Activated CD8-positive, alpha-beta memory T cell treated with anti-CD3 and anti-CD28 coated beads for 1 hour (primary cell): Measurements from ENCODE around the gene HSF5.

ENCODE experiments used
- DNase-seq, 2 donors: peaks; one replicate each; pipeline ENCODE4 v3.0.0-alpha.2; 2020; ENCODE audit warnings: low read depth in 1 of 2; ENCODE audit errors: extremely low read depth in 1 of 2

Gene HSF5, protein sequence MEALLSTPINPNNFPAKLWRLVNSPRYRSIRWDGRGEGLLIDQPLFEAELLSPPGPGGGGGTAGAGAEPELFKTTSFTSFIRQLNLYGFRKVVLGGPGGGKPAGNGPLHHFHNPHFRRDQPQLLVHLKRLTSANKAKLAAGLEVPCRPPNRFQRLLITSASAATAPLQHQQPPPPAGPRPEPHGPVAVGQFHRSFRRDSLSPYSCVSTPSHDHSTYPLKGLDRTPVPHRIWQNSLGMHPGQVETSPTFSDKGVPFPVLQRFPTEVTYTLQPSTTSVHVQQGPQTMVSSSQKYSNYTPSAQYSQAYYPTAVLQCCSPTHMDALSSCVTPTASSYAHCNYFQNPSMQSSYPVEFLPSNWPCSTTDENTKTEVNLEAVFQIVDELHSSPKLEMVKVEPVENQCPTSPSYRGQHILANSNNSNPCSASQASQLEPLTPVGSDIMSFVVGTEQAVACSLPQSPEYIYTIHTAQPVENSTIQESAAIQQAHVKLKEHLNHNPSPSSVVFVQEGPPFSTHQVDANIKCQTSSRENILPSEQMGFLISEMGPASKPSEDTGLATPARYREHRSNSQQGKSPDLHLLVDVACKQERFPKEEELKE

DNA sequence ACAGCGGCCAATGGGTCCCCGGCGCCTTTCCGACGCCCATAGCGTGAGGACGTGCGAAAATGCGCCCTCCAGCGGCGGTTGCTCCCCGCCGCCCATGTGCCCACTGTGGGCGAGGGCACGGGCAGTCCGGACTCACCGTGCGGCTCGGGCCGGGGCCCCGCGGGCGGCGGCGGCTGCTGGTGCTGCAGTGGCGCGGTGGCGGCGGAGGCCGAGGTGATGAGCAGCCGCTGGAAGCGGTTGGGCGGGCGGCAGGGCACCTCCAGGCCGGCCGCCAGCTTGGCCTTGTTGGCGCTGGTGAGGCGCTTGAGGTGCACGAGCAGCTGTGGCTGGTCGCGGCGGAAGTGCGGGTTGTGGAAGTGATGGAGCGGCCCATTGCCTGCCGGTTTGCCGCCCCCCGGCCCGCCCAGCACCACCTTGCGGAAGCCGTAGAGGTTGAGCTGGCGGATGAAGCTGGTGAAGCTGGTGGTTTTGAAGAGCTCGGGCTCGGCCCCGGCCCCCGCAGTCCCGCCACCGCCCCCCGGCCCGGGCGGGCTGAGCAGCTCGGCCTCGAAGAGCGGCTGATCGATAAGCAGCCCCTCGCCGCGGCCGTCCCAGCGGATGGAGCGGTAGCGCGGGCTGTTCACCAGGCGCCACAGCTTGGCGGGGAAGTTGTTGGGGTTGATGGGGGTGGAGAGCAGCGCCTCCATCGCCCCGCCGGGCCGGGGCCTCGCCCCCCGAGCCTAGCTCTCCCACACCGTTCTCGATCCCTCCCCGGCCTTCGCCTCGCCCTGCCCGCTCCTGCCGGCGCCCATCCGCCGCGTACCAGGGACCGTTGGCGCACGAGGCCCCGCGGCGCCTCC is at the start of gene HSF5:
Gene HSF5 (minus strand): TSS at position 820 of the 839 bp plus-strand sequence. CDS start 134 bp downstream, at position 686.
- peak; percentile 53 to 60 for DNase-seq

DNA sequence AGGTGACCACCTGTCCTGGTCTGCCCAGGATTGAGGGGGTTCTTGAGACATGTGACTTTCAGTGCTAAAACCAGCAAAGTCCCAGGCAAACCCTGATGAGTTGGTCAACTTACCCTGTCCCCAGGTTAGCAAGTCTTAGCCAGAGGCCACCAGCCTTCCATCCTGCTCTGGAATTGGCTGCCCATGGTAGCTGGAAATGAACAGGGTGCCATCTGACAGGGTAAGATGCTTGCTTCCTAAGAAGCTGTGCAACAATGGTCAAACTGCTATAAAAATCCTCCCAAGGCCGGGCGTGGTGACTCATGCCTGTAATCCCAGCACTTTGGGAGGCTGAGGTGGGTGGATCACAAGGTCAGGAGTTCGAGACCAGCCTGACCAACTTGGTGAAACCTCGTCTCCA is 49.1 kb upstream of the HSF5 start:
- DNase-seq = no peak

DNA sequence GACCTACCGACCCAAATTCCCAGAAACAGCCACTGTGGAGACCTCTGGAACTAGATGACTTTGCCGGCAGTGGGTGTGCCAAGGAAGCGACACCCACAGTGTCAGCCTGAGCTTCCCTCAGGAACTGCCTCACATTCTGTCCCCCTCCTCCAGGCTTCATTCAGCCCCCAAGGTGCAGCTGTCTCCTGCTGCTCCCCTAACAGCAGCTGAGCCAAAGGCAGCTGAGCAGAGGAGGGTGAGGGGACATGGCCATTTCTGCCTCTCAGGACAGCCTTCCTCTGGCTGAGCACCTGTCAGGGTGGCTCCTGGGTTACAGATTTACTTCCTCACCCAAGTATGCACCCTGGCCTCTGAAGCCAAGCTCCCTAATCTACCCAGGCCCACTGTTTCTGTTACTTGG is 48.3 kb upstream of the HSF5 start:
- DNase-seq = no peak

DNA sequence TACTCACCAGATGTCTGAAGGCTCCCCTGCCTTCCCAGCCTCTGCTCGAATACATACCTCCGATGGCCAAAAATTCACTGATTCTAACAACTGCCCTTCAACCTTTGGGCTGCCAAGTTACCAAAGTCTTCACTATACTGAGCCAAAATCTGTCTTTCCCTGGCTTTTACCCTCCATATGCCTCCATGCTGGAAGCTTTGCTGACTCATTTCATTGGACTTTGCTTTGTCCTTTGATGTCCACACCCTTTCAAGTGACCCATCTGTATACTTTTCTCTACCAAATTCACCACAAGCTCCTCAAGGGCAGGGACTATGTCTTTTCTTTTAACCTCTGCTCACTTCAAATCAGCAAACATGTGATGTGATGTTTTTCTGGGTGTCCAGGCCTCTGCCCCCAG is 47.2 kb upstream of the HSF5 start:
- no peak for DNase-seq

DNA sequence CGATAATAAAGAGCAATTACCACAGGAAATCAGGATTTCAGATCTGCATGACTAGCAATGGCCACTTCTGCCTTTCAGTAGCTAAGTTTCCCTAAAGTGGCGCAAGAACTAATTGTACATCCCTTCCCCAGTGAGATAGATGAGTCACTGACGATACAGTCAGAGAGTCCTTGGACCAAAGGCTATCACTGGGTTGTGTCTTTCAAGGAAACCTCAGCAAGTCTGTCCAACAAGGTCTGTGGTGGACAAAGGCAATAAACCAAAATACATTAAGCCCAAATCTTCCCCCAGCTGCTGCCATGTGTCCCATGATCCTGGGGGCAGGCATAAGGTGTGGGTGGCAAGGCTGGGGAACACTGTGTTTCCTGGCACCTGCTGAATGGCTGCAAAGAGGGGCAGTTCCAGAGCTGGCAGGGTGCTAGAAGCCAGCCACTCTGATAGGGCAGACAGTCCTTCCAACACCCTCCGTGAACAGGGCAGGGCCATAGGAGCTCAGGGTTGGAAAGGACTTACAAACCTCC is 46.8 kb upstream of the HSF5 start:
- no peak for DNase-seq

DNA sequence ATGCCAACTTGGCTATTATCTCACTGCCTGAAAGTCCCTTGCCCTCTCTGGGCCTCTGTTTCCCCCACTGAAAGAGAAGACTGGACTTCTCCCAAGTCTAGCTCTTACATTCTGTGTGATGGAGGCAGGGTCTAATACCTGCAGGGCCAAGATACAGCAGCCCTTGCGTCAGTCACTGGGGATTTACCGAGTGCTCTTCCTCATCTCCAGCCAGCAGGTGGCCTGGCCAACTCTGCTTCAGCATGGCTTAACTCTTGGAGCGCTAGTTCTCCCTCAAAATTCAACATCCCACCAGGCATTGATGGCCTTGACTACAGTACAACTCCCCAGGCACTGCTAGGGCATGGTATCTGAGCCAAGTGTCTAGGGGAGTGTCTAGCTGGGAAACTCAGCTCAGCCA is 46.1 kb upstream of the HSF5 start:
- DNase-seq = no peak

DNA sequence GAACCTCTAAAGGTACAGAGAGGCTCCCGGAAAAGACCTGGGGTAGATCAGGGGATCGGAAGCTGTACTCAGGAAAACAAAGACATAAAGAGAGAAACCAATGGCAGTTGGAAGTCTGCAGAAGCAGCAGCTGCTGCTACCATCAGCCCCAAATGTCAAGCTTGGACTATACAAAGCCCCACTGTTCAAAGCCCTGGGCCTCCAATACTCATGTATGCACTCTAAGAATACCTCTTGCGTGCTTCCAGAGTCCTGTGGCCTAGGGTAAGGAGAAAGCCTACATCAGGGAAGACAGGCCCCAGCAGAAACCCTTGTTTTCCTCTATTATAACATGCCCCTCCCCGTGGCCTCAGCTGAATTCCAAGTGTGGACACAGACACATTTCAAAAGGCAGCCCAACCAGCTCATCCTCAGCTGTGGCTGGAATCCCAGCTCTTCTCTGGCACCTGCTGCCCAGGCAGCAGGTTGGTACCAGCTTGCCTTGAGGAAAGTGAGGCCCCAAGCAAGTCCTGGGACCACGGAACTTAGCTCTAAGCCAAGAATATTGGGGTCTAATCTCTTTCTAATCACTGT is 45.5 kb upstream of the HSF5 start:
- DNase-seq = no peak

DNA sequence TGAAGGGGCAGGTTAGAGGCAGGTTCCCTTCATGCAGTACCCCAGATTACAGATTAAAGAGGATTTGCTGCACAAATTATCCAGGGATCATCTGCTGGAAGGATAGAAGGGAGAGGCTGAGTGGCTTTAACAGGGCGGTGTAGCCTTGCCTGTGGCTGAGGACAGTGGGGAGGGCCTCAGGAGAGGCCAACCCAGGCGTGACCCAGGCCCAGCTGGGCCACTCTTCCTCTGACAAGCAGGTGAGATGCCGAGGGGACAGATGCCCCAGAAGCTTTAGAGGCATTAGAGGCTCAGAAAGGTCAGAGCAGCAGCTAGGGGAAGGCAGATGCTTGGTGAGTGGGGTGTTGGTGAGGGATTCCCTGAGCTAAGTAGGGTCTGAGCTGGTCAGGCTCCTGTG is 44.3 kb upstream of the HSF5 start:
- DNase-seq = no peak

DNA sequence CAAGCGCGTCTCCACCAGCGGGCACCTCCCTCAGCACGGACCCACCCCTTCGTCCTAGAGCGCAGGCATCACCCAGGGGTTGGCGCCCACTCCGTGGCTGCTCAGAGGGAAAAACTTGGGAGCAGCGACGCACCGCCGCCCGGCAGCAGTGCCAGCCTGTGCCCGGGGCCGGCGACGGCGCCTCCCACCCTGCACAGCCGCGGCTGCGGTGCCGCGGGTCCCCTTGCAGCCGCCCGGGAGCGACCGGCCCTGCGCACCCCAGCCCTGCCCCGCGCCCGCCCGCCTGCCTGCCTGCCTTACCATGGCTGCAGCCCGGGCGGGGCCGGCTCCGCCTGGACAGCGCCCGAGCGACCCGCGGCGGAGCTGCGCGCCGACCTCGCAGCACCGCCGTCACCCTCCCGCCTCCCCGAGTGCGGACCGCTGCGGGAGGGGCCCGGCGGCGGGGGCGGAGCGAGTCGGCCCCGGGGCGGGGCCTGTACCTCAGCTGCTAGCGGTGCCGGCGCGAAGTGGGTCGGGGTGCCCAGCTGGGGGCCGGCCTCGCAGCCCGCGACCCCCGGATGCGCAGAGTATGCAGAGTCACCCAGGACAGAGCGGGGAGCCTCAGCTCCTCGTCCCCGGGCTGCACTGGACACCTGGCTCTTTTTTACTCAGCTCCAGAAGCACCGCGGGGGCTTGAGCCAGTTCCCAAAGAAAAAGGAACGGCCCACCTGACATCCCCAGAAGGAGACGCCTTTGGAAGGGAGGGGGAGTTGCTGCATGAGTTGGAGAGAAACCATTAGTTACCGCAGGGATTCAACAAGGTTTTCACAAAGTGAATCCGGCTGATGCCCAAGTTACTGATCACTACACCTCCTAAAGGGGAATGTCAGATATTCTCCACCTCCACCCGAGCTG is 43.7 kb upstream of the HSF5 start:
- peak in 1 of 2 donors; percentile 53 for DNase-seq

DNA sequence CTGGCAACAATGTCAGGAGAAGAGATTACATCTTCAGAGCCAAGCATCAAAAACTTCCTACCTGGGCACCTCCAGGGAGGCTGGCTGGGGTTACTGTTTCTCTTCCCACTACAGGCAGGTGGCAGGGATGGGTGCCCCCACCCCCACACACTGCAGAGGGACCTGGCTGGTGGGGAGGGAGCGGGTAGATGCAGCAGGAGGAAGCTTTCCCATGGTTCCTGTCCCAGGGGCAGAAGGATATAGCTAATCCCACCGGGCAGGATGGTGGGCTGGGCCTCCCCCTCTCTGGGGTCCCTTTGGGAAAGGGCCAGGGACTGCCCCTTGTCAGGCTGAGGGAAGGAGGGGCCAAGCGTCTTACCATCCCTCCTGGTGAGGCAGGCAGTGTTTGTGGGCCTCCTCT is 42.9 kb upstream of the HSF5 start:
- DNase-seq = no peak

DNA sequence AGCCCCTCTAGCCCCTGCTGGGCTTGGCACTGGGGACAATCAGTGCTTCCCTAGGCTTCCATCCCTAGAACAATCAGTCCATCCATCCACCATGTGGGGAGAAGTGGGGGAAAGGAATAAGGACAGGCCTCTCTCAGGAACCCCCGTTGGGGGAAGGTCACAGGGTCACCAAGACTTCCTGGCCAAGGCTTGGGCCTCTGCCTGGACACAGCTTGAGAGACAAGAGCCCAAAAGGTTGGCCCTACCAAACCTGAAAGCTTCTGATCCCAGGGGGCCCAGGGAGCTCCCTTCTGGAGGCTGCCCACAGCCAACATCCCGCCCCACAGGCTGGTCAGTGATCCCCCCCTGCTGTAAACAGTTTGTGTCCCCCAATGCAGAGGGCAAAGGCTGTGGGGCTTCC is 42.4 kb upstream of the HSF5 start:
- DNase-seq = no peak

DNA sequence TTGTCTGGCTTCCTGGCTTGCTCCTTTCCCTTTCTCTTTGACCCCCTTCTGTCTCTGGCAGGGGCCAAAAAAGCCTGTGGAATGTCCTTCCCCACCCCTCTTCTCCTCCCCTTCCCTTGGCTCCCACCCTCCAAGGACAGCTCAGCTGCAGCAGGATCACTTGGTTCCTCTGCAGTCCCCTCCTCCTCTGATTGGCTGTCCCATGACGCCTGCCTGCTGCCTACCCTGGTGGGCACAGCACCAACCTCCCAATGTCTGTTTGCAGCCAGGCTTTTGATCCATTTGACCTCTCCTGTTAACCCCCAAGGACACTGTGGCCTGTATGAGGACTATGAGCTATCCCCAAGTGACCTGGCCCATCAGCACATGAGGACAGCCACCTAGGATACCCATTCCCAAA is 41.1 kb upstream of the HSF5 start:
- DNase-seq = no peak

DNA sequence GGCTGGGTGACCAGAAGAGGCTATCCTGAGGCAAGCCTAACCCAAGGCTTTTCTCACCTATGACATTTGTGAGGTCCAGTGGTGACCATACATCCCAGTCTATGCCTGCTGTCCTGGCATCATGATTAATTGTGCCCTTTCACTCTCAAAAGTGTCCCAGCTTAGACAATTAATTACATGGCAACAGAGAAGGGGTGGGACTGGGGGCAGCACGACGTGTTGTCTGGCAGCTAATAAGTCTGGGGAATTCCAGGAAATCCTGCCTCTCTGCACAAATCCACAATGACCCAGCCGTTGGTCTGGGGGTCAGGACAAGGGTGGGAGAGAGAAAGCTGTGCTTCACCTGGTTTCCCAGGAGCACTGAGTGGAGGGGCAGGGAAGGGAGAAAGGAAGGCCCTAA is 40.2 kb upstream of the HSF5 start:
- DNase-seq = no peak

DNA sequence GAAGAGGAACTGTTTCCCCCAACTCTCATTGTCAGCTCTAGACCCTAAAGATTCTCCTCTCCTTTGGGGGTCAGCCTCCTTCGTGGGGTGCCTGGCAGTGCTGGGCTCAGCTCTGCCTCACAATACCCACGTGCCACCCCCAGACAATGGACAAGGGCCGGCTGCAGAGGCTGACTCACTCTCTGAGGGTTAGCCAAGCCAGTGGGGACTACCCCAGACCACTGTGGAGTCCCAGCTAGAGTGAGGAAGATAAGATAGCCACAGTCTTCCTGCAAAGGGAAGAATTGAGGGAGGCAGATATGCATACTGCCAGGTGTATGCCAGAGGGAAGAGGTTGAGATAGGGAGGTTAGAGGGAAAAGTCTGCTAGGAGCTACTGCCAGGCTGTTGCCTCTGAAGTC is 39.7 kb upstream of the HSF5 start:
- DNase-seq = no peak

DNA sequence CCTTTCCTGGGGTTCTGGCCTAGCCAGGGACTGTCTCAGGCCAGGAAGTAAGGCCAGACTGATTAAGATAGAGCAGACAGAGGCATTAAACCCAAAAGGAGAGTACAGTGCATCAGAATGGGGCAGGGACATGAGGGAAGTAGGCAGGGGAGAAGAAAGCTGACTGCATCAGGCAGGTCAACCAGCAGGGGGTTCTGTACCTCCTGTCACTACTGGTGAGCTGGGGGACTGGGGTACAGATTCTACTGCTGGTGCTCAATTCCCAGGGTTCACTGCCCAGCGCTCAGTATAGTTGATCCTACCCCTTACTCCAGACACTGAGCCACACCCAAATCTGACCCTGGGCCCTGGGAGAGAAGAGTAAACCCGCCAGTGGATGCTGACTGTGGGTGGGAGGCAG is 39.1 kb upstream of the HSF5 start:
- DNase-seq = no peak

DNA sequence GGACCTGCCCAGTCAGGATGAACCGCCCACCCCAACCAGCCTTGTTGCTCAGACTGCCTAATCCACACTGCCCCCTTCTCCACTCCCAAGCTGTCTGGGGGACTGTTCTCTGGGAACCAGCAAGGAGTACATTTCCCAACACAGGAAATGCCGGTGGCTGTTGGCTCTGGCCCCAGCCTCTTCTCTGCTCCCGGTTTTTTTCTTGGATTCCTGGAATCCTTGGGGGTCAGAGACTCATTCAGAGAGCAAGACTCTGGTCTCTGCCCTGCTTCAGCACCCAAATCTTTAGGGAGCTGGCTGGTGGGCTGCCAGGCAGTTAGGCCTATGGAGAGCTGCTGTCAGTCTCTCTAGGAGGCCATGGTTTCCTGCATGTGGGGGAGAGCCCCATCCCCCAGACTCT is 37.0 kb upstream of the HSF5 start:
- DNase-seq = no peak

DNA sequence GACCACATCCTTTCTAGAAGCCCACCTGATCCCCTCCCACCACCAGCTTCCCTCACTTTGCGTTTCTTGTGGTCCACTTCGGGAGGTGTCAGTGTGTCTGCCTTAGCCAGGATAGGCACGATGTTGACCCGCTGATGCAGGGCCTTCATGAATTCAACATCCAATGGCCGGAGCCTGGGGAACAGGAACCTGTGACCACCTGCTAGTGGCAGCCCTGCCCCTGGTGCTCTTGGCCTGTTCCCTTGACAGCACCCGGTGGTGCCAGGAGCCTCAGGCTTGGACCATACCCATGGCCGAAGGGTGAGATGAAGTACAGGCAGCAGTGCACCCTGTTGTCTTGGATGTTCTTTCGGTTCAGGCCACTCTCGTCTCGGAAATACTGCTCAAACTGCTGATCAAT is 33.5 kb upstream of the HSF5 start:
- no peak for DNase-seq

DNA sequence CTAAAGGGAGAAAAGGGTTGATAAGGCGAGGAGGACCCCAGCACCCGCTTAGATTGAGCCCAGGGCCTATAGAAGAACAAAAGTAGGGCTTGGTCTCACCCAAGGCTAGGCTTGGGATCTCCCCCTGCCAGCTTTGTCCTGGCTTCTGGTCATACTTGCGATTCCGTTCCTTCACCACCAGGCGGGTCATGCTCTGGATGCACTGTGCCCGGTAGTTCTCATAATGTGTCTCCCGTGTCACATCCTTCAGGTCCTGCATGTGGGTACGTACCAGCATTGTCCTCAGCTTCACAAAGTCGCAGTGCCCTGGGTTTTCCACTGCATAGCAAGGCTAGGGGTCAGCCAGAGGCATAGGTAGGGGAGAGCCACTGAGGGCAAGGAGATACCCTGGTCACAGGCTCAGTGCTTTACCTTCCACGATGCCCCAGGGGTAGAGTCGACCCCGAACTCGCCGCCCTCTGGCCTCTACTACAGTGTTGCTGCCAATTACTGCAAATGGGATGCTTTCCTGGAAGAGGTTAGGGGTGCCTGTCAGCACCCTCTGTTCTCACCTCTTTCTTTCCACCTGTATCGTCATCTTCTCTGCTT is 32.7 kb upstream of the HSF5 start:
- no peak for DNase-seq

DNA sequence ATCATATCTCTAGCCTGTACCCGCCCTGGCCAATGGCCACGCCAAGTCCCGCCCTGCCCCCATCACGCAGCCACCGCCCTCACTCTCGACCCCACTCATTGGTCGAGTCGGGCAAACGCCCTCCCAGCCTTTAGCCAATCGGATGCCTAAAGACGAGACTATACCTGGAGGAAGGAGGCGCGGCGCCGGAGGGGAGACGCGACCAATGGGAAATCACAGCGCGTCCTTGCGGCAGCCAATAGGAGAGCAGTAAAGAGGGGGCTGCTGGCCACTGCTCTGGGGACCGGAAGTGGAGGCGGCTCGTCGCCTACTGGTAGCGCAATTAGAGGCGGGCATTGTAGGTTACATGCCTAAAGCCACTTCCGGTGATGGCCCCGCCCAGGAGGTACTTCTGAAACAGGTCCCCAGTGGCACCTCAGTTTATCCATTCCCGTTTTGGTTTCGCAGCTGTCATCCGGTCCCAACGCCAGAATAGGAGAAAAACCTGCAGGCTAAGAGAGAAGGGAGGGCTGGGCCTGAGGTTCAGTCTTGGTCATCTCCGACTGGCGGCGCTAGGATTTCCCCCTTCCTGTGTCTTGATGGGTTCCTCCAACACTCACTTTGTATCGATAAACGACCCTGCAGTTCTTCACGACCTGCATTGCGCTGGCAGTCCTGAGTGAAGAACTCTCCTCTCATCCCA is 29.9 kb upstream of the HSF5 start:
- peak; percentile 98 to 100 for DNase-seq
